Measurements from ENCODE around the gene DDX24. TPM values are rescaled to one million over a fixed set of nuclear protein-coding genes. Genes with fewer than 3 reads are reported as not detected.

Gene DDX24
- total RNA-seq, 1 experiment from 2014 or later = 174 TPM

- TF ChIP-seq FOXP4 (CRISPR knock-in tag; IDR thresholded peaks at IDR 0.05) = no peak
- TF ChIP-seq RORB (CRISPR knock-in tag; IDR thresholded peaks at IDR 0.05) = no peak
- no peak for TF ChIP-seq GABPB1 (CRISPR knock-in tag; IDR thresholded peaks at IDR 0.05)
- TF ChIP-seq CBFB (CRISPR knock-in tag; IDR thresholded peaks at IDR 0.05; ENCODE audit: low read depth) = no peak
- TF ChIP-seq SMAD3 (CRISPR knock-in tag; IDR thresholded peaks at IDR 0.05; ENCODE audit: borderline replicate concordance) = no peak
- TF ChIP-seq, protein P1, sequence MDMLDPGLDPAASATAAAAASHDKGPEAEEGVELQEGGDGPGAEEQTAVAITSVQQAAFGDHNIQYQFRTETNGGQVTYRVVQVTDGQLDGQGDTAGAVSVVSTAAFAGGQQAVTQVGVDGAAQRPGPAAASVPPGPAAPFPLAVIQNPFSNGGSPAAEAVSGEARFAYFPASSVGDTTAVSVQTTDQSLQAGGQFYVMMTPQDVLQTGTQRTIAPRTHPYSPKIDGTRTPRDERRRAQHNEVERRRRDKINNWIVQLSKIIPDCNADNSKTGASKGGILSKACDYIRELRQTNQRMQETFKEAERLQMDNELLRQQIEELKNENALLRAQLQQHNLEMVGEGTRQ (CRISPR knock-in tag; IDR thresholded peaks at IDR 0.05) = no peak
- no peak for TF ChIP-seq PRDM15 (CRISPR knock-in tag; IDR thresholded peaks at IDR 0.05)
- no peak for TF ChIP-seq ERG (CRISPR knock-in tag; IDR thresholded peaks at IDR 0.05)
- TF ChIP-seq GRHL2 (CRISPR knock-in tag; IDR thresholded peaks at IDR 0.05; ENCODE audit: insufficient replicate concordance, severe bottlenecking) = no peak
Observed at GRCh38 chr14:94011795-94012194, 69.2 kb downstream of the DDX24 start (continued).

- no peaks in the 10 kb centered on the region for H3K27me3 Mint-ChIP-seq (ENCODE audit: low read depth)
- TF ChIP-seq ZNF416 (CRISPR knock-in tag; IDR thresholded peaks at IDR 0.05) = no peak
- no peak for TF ChIP-seq NFYB (CRISPR knock-in tag; conservative IDR thresholded peaks at IDR 0.05; ENCODE audit: low read depth)
- no peak for TF ChIP-seq ZNF423 (CRISPR knock-in tag; IDR thresholded peaks at IDR 0.05)
- no peak for TF ChIP-seq OVOL2 (CRISPR knock-in tag; IDR thresholded peaks at IDR 0.05; ENCODE audit: borderline replicate concordance)
- no peak for TF ChIP-seq ETV6 (CRISPR knock-in tag; IDR thresholded peaks at IDR 0.05)
- TF ChIP-seq PRRX2 (CRISPR knock-in tag; IDR thresholded peaks at IDR 0.05) = no peak
- no peak for TF ChIP-seq FOXJ3 (CRISPR knock-in tag; IDR thresholded peaks at IDR 0.05; ENCODE audit: borderline replicate concordance)
- no peak for TF ChIP-seq MAX (CRISPR knock-in tag; IDR thresholded peaks at IDR 0.05)
- TF ChIP-seq GRHL2 (CRISPR knock-in tag; IDR thresholded peaks at IDR 0.05; ENCODE audit: insufficient replicate concordance, severe bottlenecking) = no peak
- TF ChIP-seq CREM (CRISPR knock-in tag; IDR thresholded peaks at IDR 0.05) = no peak
- TF ChIP-seq GTF2I (CRISPR knock-in tag; conservative IDR thresholded peaks at IDR 0.05) = no peak
- TF ChIP-seq CDX4 (CRISPR knock-in tag; IDR thresholded peaks at IDR 0.05; ENCODE audit: borderline replicate concordance) = no peak
- no peak for TF ChIP-seq ZBTB43 (CRISPR knock-in tag; IDR thresholded peaks at IDR 0.05)
- no peak for TF ChIP-seq SMAD3 (CRISPR knock-in tag; IDR thresholded peaks at IDR 0.05; ENCODE audit: borderline replicate concordance)
- TF ChIP-seq PREB (CRISPR knock-in tag; IDR thresholded peaks at IDR 0.05; ENCODE audit: borderline replicate concordance) = no peak
- H3K4me3 Mint-ChIP-seq = no peak overlapping the region
- H3K9me3 Mint-ChIP-seq = no peaks in the 10 kb centered on the region
- DNase-seq (ENCODE audit: low spot score) (no peak), ATAC-seq (no peak)
- ChIA-PET CTCF (interaction anchor here (1.4 to 4.9 kb wide), 2 partner anchors 26 to 71 kb away, joined by 6 to 27 read pairs; no protein-coding TSS in a partner anchor), POLR2A (no interaction called here)
- H3K27ac Mint-ChIP-seq = no peak overlapping the region
- H3K4me1 Mint-ChIP-seq = no peaks in the 10 kb centered on the region
- H3K36me3 Mint-ChIP-seq = no peaks in the 10 kb centered on the region
Observed at GRCh38 chr14:94010625-94011024, 70.4 kb downstream of the DDX24 start.

All from WTC11 (cell line).